Gastroesophageal sphincter (tissue), 3 donors: ENCODE data around the gene CD276.
"Not testable (repeated sequence)": the region's sequence is repeated elsewhere in the genome, so short reads cannot be mapped to it uniquely, and the experiment has no call there.

Experiments
- EP300 ChIP-seq: sonication (generic); formaldehyde crosslinking; IDR thresholded peaks from one replicate; pipeline ENCODE4 v1.6.1; 2017; ENCODE audit warnings: antibody characterized with exemption, mild to moderate bottlenecking
- POLR2A ChIP-seq, 2 donors: fragments of 450-650 bp; IDR thresholded peaks; one replicate each; pipeline ENCODE4 v1.6.1; 2017; ENCODE audit warnings: antibody characterized with exemption in 2 of 2, mild to moderate bottlenecking in 2 of 2, moderate library complexity in 1 of 2
- POLR2AphosphoS5 ChIP-seq: sonication (generic); formaldehyde crosslinking; IDR thresholded peaks from one replicate; pipeline ENCODE4 v1.6.1; 2017; ENCODE audit warnings: antibody characterized with exemption
- TF ChIP-seq, protein P1 (sequence below), 4 experiments: fragments of 200-600 bp in 2 of 4; fragments of 450-650 bp in 2 of 4; sonication (generic) in 1 of 4; IDR thresholded peaks; one replicate each; pipeline ENCODE4 v1.5.1; 2017 to 2019; ENCODE audit warnings: antibody characterized with exemption in 4 of 4, mild to moderate bottlenecking in 2 of 4, moderate library complexity in 2 of 4

DNA sequence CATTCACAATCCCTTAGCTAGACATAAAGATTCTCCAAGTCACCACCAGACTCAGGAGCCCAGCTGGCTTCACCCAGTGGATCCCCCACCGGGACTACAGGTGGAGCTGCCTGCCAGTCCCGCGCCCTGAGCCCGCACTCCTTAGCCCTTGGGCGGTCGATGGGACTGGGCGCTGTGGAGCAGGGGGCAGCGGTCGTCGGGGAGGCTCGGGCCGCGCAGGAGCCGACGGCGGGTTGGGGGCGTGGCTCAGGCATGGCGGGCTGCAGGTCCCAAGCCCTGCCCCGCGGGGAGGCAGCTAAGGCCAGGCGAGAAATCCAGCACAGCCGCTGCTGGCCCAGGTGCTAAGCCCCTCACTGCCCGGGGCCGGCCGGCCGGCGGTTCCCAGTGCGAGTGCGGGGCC lies 47.9 kb downstream of the CD276 start:
- TF ChIP-seq, protein P1, sequence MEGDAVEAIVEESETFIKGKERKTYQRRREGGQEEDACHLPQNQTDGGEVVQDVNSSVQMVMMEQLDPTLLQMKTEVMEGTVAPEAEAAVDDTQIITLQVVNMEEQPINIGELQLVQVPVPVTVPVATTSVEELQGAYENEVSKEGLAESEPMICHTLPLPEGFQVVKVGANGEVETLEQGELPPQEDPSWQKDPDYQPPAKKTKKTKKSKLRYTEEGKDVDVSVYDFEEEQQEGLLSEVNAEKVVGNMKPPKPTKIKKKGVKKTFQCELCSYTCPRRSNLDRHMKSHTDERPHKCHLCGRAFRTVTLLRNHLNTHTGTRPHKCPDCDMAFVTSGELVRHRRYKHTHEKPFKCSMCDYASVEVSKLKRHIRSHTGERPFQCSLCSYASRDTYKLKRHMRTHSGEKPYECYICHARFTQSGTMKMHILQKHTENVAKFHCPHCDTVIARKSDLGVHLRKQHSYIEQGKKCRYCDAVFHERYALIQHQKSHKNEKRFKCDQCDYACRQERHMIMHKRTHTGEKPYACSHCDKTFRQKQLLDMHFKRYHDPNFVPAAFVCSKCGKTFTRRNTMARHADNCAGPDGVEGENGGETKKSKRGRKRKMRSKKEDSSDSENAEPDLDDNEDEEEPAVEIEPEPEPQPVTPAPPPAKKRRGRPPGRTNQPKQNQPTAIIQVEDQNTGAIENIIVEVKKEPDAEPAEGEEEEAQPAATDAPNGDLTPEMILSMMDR (IDR thresholded peaks at IDR 0.05) = not testable (repeated sequence)
- not testable (repeated sequence) for TF ChIP-seq POLR2A (IDR thresholded peaks at IDR 0.05); POLR2AphosphoS5; EP300
